ENCODE results near the gene CFAP91.

The CFAP91 gene

DNA sequence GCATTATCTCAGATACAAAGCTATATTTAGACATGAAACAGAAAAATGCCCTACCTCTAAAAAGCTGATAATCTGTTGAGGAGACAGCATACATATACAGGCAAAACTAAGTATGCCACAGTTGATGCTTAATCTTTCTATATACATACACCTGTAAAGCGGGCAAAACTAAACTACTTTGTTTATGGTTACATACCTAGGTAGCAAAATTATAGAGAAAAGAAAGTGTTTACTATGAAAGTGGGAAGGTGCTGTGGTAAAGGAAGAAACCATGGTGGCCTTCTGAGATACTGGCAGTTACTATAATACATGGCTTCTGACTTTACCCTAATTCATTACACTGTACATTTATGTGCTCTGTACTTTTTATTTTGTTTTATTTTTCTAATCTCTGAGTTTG is 43.1 kb downstream of the CFAP91 start:
- DNase-seq = no peak

DNA sequence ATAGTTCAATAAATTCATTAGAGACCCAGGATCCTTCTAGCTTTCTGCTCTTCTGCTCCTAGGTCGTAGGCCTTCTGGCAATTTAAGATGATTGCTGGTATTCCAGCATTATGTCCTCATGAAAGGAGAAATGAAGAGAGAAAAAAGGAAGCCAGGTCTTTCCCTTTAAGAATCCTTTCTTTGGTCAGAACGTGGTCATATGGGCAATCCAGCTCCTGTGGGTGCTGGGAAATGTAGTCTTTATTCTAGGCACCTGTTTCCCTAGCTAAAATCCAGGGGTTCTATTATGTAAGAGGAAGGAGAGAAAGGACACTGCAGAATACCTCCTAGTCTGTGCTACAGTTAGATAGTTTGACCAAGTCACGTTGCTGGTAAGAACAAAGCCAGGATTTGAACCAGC is 43.6 kb downstream of the CFAP91 start:
- no peak for DNase-seq

DNA sequence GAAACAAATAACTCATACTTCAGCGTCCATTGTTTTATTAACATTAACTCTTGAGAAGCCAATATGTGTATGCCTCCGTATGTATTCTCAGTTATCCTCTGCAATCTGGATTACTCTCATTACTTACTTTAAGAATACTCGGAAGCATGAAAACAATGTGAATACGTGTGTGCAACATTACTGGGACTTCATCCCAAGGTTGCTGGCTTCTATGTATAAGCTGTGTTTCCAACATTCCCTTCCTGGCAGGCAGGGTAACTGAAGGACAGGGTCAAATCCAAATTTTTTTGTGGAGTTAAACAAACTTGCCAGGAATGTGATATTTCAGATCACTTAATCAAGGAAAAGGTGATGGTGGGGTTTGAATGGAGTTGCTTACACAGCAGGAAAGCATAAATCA is 44.5 kb downstream of the CFAP91 start:
- DNase-seq = no peak

DNA sequence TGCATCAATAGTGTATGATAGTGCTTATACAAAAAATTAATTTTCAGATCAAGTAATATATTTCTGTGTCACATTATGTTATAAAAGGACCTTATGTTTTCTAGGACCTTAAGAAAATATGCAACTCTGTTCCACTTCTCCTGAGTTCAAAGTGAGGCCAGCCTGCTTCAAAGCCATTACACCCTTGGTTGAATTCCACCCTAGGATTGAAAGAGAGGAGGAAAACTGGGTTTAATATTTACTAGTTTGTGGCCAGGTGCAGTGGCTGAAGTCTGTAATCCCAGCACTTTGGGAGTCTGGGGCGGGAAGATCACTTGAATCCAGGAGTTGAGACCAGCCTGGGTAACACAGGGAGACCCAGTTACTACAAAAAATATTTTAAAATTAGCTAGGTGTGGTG is 46.2 kb downstream of the CFAP91 start:
- no peak for DNase-seq

DNA sequence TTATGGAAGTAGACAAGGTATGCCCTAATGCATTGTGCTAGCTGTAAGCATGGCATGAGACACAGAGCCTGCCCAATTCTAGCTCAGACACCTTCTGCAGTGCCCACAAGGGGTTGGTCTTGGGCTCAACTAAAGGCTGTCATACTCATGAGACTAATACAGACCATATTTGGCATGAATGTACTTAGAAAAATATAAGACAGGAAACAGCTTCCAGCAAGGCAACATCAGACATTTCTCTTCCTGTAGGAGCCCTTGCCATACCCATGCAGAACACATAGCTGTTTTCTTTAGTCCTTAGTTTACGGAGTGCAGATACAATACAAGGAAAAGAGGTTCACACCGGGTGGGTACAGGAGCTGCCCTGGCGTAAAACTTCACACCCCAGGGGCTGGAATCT is 48.6 kb downstream of the CFAP91 start:
- no peak for DNase-seq

Data from central memory CD4-positive, alpha-beta T cell (primary cell).